ENCODE measurements around the gene ZNF558. TPM values are rescaled to one million over a fixed set of nuclear protein-coding genes. Genes with fewer than 3 reads are reported as not detected.
A peak's percentile ranks its signal among the peaks of the same experiment; 100 is the strongest.

The ZNF558 gene
- total RNA-seq, result 1.1 and 3.6 TPM in 2 replicates

DNA sequence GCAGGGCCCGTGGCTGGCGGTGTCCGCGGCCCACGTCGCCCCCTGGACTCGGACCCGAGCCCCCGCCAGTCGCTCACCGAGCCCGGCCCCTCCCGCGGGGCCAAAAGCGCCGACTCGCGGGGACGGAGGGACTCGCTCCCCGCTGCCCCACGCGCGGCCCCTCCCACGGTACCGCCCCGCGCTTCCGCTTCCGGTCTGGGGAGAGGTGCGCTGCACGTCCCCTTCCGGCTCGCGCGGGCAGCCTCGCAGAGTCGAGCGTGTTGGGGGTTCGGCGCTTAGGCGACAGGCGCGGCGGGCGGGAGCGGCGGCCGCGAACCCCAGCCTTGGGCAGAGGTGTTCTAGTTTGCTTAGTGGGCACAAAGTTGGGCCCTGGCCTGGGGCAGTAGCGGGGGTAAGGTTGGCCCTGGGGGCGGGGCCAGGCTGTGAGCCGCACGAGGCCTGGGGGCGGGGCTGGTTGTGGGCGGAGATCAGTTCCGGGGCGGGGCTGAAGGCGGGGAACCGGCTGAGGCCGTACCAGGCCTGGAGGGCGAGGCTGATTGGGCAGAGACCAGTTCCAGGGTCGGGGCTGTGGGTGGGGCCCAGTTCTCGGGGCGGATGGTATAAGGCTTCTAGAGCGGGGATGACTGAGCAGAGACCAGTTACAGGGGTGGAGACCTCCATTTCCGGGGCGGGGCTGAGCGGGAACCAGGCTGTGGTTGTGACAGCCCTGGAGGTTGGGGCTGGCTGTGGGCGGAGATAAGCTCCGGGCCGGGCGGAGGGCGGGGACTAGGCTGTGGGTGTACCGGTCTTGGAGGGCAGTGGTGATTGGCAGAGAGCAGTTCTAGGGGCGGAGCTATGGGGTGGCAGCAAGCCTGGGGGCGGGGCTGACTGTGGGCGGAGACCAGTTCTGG lies at the start of gene ZNF558, which contains the start of gene MBD3L1:
Gene ZNF558 (minus strand): TSS at position 173 of the 890 bp plus-strand sequence. CDS start 9,645 bp downstream, outside the sequence.
Gene MBD3L1 (plus strand): TSS at position 246 of the 890 bp plus-strand sequence. CDS start 10,302 bp downstream, outside the sequence.
- DNase-seq (ENCODE audit: low read depth in 2 of 2), result peak; percentile 60 to 94

DNA sequence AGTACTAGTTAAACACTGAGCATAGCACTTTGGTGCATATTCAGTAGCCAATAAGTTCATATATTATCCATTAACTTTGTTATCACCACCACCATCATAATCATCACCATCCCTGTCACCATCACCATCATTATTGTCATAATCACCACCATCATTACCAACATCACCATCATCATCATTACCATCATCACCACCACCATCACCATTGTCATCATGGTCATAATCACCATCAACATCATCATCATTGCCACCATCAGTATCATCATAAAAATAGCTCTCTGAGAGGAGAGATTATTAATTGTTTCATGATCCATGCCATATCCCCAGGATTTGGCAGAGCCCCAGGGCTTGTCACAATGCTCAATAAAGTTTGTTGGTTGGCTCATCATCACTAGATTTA lies 49.4 kb upstream of the ZNF558 start:
- DNase-seq (ENCODE audit: low read depth in 2 of 2), result no peak

DNA sequence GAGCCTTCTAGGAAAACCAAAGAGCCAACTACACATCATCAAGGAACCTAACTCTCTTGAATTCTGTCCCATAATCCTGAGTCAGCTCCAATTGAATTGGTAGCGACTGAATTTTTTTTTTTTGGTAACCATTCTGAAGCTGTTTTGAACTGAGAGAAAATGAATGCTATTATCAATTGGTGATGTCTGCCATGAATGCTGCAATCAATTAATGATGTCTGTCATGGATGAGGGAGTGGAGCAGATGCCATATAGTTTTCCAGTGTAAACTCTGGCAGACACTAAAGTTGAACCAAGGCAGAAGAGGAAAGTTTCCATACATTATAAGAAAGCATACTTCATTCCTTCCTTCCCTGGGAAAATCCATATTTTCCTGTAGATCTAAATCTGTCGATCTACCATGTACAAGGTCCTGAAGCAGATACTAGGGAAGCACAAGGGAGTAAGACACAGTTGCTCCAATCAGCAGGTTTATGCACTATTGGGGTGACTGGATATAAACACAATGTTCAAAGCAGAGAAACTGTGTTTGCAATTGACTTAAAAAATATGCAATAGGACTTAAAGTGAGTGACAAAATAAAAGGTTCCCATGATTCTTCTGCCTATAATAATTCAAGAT lies 48.9 kb upstream of the ZNF558 start:
- no peak for DNase-seq (ENCODE audit: low read depth in 2 of 2)

GRCh38 chr19:8877854-8878705 lies 46.0 kb upstream of the ZNF558 start:
- no peak for DNase-seq (ENCODE audit: low read depth in 2 of 2)

DNA sequence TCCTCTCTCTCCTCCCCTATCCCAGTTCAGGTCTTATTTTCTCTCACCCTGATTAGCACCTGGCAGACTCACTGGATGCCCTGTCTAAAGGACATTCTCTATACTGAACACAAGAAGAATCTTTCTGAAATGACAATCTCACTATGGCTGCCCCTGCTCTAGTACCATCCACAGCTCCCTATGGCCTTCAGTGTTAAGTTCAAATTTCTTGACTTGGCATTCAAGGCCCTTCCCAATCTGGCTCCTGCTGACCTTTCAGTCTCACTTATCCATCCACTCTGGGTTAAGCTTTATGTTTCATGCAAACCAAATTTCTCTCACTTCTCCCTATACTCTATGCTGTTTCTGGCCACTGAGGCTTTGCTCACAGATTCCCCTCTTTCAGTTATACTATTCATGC lies 34.2 kb upstream of the ZNF558 start:
- no peak for DNase-seq (ENCODE audit: low read depth in 2 of 2)

DNA sequence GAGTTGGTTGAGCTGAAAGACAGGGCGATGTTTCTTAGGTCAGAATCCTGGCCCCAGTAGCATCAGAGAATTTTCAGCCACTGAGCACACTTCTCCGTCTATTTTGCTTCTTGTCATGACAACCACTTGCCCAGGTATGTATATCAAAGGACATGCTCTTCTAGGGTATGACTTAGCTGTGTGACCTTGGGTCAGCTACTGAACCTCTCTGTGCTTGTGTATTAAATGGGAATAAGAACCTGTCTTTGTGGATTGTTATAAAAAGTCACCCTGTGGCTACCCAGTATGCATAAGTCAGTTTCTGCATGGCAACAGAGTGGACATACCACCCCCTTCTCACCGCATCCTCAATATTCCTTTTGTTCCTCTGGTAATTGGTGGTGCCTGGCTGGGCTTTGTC lies 26.2 kb upstream of the ZNF558 start:
- no peak for DNase-seq (ENCODE audit: low read depth in 2 of 2)

- no peak for DNase-seq (ENCODE audit: low read depth in 2 of 2)
These were observed 18.4 kb upstream of the ZNF558 start for GRCh38 chr19:8850488-8850887.

- DNase-seq (ENCODE audit: low read depth in 2 of 2), result no peak
These were observed 17.1 kb upstream of the ZNF558 start for GRCh38 chr19:8849232-8849631.

GRCh38 chr19:8846819-8847218 lies 14.7 kb upstream of the ZNF558 start:
- no peak for DNase-seq (ENCODE audit: low read depth in 2 of 2)

- DNase-seq (ENCODE audit: low read depth in 2 of 2), result no peak
These were observed 8.6 kb upstream of the ZNF558 start for GRCh38 chr19:8840708-8841107.

DNA sequence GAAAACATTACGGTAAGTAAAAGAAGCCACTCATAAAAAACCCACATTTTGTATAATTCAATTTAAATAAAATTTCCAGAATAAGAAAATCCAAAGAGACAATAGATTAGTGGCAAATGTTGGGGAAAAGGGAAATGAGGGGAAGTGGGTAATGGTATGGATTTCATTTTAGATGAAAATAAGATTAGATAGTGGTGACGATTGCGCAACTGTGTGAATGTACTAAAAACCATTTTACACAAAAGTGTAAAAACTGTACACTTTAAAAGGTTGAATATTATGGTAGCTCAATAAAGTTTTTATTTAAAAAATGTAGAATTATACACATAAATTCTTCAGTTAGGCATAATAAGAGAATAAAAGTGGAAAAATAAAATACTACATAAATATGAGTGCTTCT lies 3.8 kb upstream of the ZNF558 start:
- DNase-seq (ENCODE audit: low read depth in 2 of 2), result no peak

GRCh38 chr19:8835446-8835845 lies 3.3 kb upstream of the ZNF558 start:
- DNase-seq (ENCODE audit: low read depth in 2 of 2), result no peak

DNA sequence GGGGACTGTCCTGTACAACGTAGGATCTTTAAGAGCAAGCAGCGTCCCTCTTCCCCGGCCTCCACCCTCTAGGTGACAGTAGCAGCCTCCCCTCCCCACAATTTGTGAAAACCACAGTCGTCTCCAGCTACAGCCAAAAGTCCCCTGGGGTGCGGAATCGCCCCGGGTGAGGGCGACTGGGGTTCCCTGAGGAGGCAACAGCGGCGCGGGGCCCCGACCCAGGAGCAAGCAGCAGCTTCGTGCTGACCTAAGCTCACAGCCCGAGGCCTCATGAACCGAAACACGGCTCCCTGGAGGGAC lies 322 bp downstream of the ZNF558 start:
- no peak for DNase-seq (ENCODE audit: low read depth in 2 of 2)

GRCh38 chr19:8831373-8831772 lies 731 bp downstream of the ZNF558 start:
- DNase-seq (ENCODE audit: low read depth in 2 of 2), result no peak

DNA sequence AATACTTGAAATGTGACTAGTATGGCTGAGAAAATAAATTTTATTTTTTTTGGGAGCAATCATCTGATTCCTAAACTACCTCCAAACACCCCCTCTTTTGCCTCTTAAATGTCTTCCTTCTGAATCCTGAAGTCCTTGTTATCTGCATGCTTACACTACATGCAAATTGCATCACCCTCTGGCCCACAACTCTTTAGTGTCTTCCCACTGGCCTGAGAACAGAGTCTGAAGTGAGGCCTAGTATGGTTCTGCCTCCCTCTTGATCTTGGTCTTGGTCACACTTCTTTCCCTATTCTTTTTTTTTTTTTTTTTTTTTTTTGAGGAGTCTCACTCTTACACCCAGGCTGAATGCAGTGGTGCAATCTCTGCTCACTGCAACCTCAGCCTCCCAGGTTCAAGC lies 4.8 kb downstream of the ZNF558 start:
- DNase-seq (ENCODE audit: low read depth in 2 of 2), result no peak

DNA sequence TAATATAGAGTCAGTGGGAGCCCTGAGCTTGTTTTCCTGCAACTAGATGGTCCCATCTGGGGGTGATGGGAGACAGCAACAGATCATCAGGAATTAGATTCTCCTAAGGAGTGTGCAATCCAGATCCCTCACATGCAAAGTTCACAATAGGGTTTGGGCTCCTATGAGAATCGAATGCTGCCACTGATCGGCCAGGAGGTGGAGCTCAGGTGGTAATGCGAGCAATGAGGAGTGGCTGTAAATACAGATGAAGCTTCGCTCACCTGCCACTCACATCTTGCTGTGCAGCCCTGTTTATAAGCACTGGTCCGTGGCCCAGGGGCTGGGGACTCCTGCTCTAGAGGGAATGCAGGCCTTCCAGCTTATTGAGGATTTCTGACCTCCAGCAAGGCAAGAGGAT lies 5.7 kb downstream of the ZNF558 start:
- DNase-seq (ENCODE audit: low read depth in 2 of 2), result no peak

- DNase-seq (ENCODE audit: low read depth in 2 of 2), result no peak
These were observed 10.3 kb downstream of the ZNF558 start for GRCh38 chr19:8821748-8822241.

- no peak for DNase-seq (ENCODE audit: low read depth in 2 of 2)
These were observed 11.9 kb downstream of the ZNF558 start for GRCh38 chr19:8820234-8820633.

GRCh38 chr19:8815780-8816179 lies 16.3 kb downstream of the ZNF558 start:
- no peak for DNase-seq (ENCODE audit: low read depth in 2 of 2)

GRCh38 chr19:8814176-8814575 lies 17.9 kb downstream of the ZNF558 start:
- no peak for DNase-seq (ENCODE audit: low read depth in 2 of 2)

DNA sequence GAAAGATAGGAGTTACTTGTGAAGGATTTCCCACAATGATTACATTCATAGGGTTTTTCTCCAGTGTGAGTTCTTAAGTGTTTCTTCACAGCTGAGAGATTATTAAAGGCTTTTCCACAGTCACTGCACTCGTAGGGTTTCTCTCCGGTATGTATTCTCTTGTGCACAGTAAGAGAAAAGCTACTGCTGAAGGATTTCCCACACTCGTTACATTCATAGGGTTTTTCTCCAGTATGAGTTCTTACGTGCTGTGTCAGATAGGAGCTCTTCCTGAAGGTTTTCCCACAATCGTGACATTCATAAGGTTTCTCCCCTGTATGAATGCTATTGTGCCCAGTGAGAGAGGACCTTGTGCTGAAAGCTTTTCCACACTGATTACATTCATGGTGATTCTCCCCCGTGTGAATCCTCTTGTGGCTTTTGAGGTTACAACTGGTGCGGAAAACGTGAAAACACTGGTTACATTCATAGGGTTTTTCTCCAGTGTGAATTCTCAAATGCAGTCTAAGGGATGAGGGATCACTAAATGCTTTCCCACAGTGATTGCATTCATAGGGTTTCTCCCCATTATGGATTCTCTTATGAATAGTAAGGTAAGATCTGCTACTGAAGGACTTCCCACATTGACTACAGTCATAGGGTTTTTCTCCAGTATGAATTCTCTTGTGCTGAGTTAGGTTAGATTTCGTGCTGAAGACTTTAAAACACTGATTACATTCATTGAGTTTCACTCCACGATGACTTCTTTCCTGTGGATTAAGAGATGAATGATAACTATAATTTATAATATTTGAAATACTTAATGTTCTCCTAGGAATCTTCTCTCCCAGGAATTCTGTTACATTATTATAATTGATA lies 20.6 kb downstream of the ZNF558 start:
- DNase-seq (ENCODE audit: low read depth in 2 of 2), result no peak

Measured in lung microvascular endothelial cell (primary cell).